Stimulated activated CD4-positive, alpha-beta T cell treated with anti-CD3 and anti-CD28 coated beads, Interleukin-2, amount 100 ng/mL, for 4 hours (primary cell): Measurements from ENCODE around the gene CDKN2B.

Experiments used
- DNase-seq: peaks from one replicate; pipeline ENCODE4 v3.0.0-alpha.2; 2020; ENCODE audit warnings: low read depth

Gene CDKN2B

DNA sequence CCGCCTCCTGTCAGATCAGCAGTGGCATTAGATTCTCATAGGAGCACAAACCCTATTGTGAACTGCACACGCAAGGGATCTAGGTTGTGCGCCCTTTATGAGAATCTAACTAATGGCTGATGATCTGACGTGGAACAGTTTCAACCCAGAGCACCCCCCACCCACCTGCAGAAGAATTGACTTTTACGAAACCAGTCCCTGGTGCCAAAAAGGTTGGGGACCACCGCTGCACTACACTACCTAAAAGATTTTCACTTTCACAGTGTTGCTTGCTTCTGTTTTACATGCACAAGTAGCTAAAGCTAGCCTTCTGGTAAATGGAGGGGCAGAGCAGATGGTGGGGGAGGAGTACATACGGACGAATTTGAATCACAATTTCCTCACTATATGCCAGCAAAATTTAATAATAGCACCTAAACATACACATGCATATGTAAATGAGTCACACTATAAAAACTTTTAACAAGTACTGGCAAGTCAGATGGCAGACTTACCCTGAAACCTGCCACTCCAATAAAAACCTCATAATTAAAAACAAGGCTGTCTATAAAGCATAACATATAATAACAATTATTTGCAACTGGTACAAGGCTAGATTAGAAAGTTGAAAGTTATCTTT, 24.0 kb upstream of the CDKN2B start:
- no peak for DNase-seq

GRCh38 chr9:22031655-22032411, 22.7 kb upstream of the CDKN2B start:
- DNase-seq: no peak

GRCh38 chr9:22030101-22030598, 21.0 kb upstream of the CDKN2B start:
- no peak for DNase-seq

DNA sequence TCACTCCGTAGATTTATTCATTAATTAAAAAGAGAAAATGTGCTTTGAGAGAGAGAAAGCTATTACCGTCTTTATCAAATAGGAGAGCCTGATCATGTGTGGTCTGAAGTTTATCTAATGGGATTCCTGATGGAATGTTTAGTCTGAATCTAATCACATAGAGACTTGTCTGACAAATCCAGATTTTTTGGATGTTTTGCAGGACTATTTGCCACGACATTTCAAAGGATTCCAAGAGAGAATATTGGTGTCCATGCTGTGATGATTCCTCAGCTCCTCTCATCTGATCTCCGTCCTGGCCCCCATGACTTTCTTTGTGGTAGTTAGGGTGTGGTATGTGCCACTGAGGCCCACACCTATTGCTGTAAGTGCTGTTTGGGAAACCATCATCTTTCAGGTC, 20.1 kb upstream of the CDKN2B start:
- no peak for DNase-seq

DNA sequence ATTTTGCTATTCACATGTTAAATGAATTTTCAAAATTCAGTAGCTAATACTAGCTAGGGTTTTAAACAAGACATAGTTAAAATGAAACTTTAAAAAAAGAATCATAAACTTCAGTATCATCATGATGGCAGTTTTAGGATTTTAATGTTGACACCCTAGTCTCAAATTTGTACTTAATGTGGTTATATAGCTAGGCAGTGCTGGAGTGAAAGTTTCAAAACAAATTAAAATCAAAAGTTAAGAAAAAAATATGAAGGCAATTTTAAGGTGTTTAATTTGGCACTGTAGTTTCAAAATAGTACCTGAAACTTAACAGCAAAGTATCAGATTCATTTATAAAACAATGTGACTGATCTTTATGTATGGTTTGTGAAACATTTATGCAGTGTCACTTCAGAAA, 19.3 kb upstream of the CDKN2B start:
- no peak for DNase-seq

GRCh38 chr9:22026696-22027095, 17.6 kb upstream of the CDKN2B start:
- no peak for DNase-seq

GRCh38 chr9:22022396-22022795, 13.3 kb upstream of the CDKN2B start:
- DNase-seq: no peak

DNA sequence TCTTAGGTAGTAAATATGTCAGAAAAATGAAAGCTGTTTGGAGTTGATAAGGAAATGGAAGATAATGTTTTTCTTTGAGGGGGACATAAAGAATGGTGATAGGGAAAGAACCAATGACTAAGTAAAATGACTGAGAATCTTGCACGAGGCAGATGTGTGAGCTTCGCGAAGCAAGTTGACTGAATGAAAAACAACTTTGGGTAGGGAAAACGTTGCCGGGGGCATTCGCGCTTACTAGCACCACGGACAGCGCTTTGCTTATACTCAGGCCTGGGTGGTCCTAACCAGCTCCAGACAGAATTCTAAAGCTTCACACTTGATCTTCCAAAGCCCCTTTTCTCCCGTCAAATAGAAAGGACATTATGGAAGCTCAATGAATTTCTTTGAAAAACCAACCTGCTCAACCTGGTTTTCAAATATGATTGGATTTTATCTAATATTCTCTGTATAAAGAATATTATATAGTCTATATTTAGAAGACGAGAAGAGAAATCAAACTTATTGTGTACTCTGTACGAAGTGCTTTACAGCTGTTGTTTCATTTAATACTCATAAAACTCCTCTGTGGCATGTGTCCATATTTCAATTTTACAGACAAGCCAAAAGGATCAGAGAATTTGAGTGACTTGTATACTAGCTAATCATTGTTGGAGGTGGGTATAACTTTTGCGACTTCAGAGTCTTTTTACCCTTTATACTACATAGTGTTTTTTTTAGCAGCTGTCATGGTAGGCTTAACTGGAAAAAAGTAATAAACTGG, 1.9 kb upstream of the CDKN2B start:
- no peak for DNase-seq

- DNase-seq: no peak
Observed at GRCh38 chr9:22009506-22009867, 382 bp upstream of the CDKN2B start.

- DNase-seq: no peak
Observed at GRCh38 chr9:22008384-22008716, 755 bp downstream of the CDKN2B start.

GRCh38 chr9:22005702-22006606, 3.2 kb downstream of the CDKN2B start:
- no peak for DNase-seq

GRCh38 chr9:22005021-22005701, 3.9 kb downstream of the CDKN2B start:
- DNase-seq: no peak

DNA sequence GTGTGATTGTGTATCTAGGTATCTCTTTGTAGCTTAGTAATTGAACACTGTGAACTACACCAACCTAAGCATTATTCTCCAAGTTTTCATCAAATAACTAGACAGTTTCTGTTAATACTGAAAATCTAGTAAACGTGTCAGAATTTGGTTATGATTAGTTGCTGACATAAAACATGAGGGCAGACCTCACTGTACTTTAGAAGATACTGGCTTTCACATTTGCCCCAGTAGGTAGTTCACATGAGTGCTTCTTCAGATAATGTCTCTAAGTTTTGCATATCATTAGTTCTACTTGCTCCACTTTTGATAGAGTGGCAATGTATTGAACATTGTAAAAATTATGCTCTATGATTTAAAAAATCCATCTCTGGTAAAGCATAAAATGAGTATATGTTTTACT, 7.1 kb downstream of the CDKN2B start:
- DNase-seq: no peak

GRCh38 chr9:21998026-21998425, 11.1 kb downstream of the CDKN2B start:
- DNase-seq: no peak

DNA sequence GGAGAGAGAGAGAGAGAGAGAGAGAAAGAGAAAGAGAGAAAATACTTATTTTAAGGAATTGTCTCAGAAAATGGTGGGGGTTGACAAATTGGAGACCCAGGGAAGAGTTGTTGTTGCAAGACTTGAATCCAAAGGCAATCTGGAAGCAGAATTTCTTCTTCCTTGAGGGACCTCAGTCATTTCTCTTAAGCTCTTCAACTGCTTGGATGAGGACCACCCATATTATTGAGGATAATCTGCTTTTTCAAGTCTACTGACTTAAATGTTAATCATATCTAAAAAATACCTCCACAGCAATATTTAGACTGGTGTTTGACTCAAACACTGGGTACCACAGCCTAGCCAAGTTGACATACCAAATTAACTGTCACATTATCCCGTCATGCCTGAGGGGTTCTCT, 11.6 kb downstream of the CDKN2B start:
- no peak for DNase-seq

GRCh38 chr9:21996858-21997257, 12.2 kb downstream of the CDKN2B start:
- no peak for DNase-seq

- no peak for DNase-seq
Observed at GRCh38 chr9:21996438-21996837, 12.7 kb downstream of the CDKN2B start.

DNA sequence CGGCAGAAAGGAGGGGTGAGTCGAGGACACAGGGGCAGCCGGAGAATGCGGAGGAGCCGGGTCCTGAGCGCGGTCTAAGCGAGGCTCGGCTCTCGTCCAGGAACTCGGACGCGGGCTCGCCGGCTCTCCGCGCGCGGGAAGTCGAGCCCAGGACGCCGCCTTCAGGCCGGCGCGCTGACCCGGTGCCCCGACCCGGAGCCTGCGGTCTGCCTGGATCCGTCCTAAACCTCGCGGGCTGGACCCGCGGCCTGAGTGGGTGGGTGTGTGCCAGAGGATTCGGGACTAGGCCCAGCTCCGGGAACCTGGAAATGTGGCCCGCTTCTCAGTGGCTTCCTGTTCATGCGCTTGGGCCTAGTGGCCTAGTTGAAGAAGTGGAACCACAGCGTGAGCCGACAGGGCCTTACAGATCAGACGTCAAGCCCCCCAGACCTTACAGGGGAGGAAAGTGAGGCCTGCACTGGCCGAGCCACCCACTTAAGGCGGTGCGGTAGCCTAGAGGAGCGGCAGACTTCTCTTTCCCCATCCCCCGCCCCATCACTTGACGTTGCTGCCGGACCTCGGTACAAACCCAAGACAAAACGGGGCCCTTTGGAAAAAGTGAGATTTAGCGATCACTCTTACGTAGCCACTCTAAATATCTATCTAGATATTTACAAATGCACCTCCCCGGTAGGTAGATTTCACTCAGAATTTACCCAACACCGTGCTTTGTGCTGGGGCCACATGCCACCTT, 13.3 kb downstream of the CDKN2B start:
- DNase-seq: no peak

GRCh38 chr9:21995006-21995665, 14.0 kb downstream of the CDKN2B start:
- DNase-seq: peak; percentile 55

GRCh38 chr9:21994556-21995005, 14.5 kb downstream of the CDKN2B start, which contains the start of gene CDKN2B-AS1:
TSS of gene CDKN2B-AS1 (plus strand) at chr9:21994791.
- DNase-seq: no peak
